ENCODE results near the gene CHD2.

CHD2 gene

DNA sequence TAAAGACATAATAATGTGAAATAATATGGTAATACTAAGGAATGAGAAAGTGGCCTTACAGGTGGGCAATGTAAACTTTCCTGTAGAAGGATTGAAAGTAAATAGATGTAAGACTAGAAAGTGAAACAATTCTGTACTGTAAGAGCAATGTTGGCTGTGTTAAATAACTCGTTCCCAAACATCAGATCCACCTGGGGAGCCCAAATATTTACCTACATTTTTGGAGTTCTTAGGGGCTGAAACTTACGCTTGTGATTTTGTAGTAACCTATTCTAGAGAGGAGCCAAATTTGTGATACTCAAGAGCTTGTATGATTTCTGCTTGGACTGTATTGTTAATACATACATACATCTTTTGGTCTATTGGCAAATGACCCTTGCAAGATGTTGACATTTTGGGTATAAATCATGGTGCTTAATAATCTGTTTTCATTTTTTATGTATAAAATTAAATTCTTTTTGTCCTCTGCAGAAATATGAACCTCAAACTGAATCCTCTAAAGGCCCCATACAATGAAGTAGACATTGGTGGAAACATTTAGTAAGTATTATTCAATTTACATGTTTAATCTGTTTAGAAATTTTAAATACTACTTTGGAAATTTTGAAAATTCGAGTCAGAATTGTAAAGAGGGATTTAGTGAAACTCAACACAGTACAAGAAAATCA, 8.5 kb upstream of the CHD2 start:
- in situ Hi-C loops (cut with MboI; ENCODE audit: low sequenced_read_pairs) = no loop called here
- H3K4me3 ChIP-seq = no peak overlapping the region
- no peaks in the 10 kb centered on the region for H3K27me3 ChIP-seq (ENCODE audit: low read depth)
- peaks cover 81% of the 10 kb centered on the region for H3K36me3 ChIP-seq (replicated peaks)
- no peaks in the 10 kb centered on the region for H3K9me3 ChIP-seq
- H3K4me1 ChIP-seq = peaks cover 13% of the 10 kb centered on the region
- no peak for DNase-seq (ENCODE audit: low spot score in 2 of 2)

- Histone ChIP-seq H3K9me3 (no peaks in the 10 kb centered on the region), H3K36me3 (replicated peaks) (peaks cover 76% of the 10 kb centered on the region), H3K4me3 (no peak overlapping the region), H3K27me3 (ENCODE audit: low read depth) (no peaks in the 10 kb centered on the region), H3K4me1 (peaks cover 9% of the 10 kb centered on the region)
- in situ Hi-C loops (cut with MboI; ENCODE audit: low sequenced_read_pairs) = no loop called here
- DNase-seq (ENCODE audit: low spot score in 2 of 2) = no peak
These were observed 7.9 kb upstream of the CHD2 start for GRCh38 chr15:92892201-92892555.

- no peak for DNase-seq (ENCODE audit: low spot score in 2 of 2)
- in situ Hi-C loops (cut with MboI; ENCODE audit: low sequenced_read_pairs) = no loop called here
- Histone ChIP-seq H3K36me3 (replicated peaks) (peaks cover 75% of the 10 kb centered on the region), H3K4me1 (peaks cover 3% of the 10 kb centered on the region; the same call in 1 of the 2 replicates), H3K4me3 (no peak overlapping the region), H3K9me3 (no peaks in the 10 kb centered on the region), H3K27me3 (ENCODE audit: low read depth) (no peaks in the 10 kb centered on the region)
These were observed 6.9 kb upstream of the CHD2 start for GRCh38 chr15:92893200-92893599.

DNA sequence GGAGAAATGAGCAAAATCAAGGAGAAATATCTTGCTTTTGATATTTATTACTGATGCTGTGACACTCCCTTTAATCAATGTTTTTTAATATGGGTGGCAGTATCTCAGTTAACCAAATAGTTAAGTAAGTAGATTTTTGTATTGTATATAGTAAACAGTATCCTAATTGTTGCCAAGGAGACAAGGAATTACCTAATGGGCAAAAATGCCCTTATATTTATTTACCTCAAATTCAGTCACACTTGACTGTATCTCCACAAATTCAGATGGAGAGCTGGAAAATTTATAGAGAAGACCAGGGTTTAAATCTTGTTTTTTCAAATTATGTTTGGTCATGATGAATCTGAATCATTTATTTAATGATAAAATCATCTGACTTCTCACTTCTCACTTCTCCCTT, 3.6 kb upstream of the CHD2 start:
- Histone ChIP-seq H3K4me3 (no peak overlapping the region), H3K4me1 (peaks cover 3% of the 10 kb centered on the region), H3K27me3 (ENCODE audit: low read depth) (no peaks in the 10 kb centered on the region), H3K9me3 (no peaks in the 10 kb centered on the region), H3K36me3 (replicated peaks) (peaks cover 51% of the 10 kb centered on the region)
- in situ Hi-C loops (cut with MboI; ENCODE audit: low sequenced_read_pairs) = no loop called here
- DNase-seq (ENCODE audit: low spot score in 2 of 2) = no peak

GRCh38 chr15:92897620-92898019, 2.5 kb upstream of the CHD2 start:
- Histone ChIP-seq H3K4me1 (peaks cover 3% of the 10 kb centered on the region), H3K4me3 (no peak overlapping the region), H3K27me3 (ENCODE audit: low read depth) (no peaks in the 10 kb centered on the region), H3K36me3 (replicated peaks) (peaks cover 42% of the 10 kb centered on the region), H3K9me3 (no peaks in the 10 kb centered on the region)
- in situ Hi-C loops (cut with MboI; ENCODE audit: low sequenced_read_pairs) = no loop called here
- DNase-seq (ENCODE audit: low spot score in 2 of 2) = no peak

GRCh38 chr15:92898988-92899582, 1.0 kb upstream of the CHD2 start:
- Histone ChIP-seq H3K36me3 (replicated peaks) (peaks cover 29% of the 10 kb centered on the region), H3K27me3 (ENCODE audit: low read depth) (no peaks in the 10 kb centered on the region), H3K4me1 (peaks cover 3% of the 10 kb centered on the region; the same call in 1 of the 2 replicates), H3K4me3 (no peak overlapping the region), H3K9me3 (no peaks in the 10 kb centered on the region)
- in situ Hi-C loops (cut with MboI; ENCODE audit: low sequenced_read_pairs) = no loop called here
- no peak for DNase-seq (ENCODE audit: low spot score in 2 of 2)

GRCh38 chr15:92899601-92899947, 550 bp upstream of the CHD2 start:
- DNase-seq (ENCODE audit: low spot score in 2 of 2) = no peak
- peaks cover 24% of the 10 kb centered on the region for H3K36me3 ChIP-seq (replicated peaks)

DNA sequence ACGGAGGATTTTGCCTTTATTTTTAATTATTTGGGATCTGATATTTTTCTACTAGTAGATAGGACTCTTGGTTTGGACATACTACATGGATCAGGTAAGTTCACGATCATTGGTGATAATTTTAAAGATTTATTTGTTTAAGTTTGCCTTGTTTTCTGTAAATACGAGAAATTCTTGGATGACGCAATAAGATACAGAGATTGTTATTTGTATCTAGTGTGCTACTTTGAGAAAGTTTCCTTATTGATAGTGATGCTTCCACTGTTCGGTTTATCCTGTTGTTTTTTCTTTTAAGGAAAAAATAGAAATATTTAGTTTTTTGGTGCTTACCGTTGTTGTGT, 577 bp downstream of the CHD2 start:
- in situ Hi-C loops (cut with MboI; ENCODE audit: low sequenced_read_pairs) = no loop called here
- DNase-seq (ENCODE audit: low spot score in 2 of 2) = no peak
- Histone ChIP-seq H3K9me3 (no peaks in the 10 kb centered on the region), H3K27me3 (ENCODE audit: low read depth) (no peaks in the 10 kb centered on the region), H3K4me1 (peaks cover 12% of the 10 kb centered on the region), H3K4me3 (peak overlapping the region; percentile 66), H3K36me3 (replicated peaks) (peaks cover 16% of the 10 kb centered on the region)

More at GRCh38 chr15:92899601-92899947, 550 bp upstream of the CHD2 start:
- Histone ChIP-seq H3K27me3 (ENCODE audit: low read depth) (no peaks in the 10 kb centered on the region), H3K4me3 (peak overlapping the region; percentile 66; the same call in 1 of the 2 replicates), H3K4me1 (peaks cover 3% of the 10 kb centered on the region; the same call in 1 of the 2 replicates), H3K9me3 (no peaks in the 10 kb centered on the region)
- in situ Hi-C loops (cut with MboI; ENCODE audit: low sequenced_read_pairs) = no loop called here

GRCh38 chr15:92901072-92901761, 1.1 kb downstream of the CHD2 start:
- peaks cover 15% of the 10 kb centered on the region for H3K36me3 ChIP-seq (replicated peaks)
- DNase-seq (ENCODE audit: low spot score in 2 of 2) = peak in 1 of 2 experiments; percentile 49
- in situ Hi-C loops (cut with MboI; ENCODE audit: low sequenced_read_pairs) = no loop called here

GRCh38 chr15:92901995-92902394, 1.9 kb downstream of the CHD2 start:
- DNase-seq (ENCODE audit: low spot score in 2 of 2) = peak in 1 of 2 experiments; percentile 8
- no peaks in the 10 kb centered on the region for H3K27me3 ChIP-seq (ENCODE audit: low read depth)
- in situ Hi-C loops (cut with MboI; ENCODE audit: low sequenced_read_pairs) = no loop called here
- peak overlapping the region; percentile 66 for H3K4me3 ChIP-seq
- no peaks in the 10 kb centered on the region for H3K9me3 ChIP-seq
- H3K36me3 ChIP-seq (replicated peaks) = peaks cover 15% of the 10 kb centered on the region
- peaks cover 23% of the 10 kb centered on the region for H3K4me1 ChIP-seq

More at GRCh38 chr15:92901072-92901761, 1.1 kb downstream of the CHD2 start:
- Histone ChIP-seq H3K4me1 (peaks cover 17% of the 10 kb centered on the region), H3K4me3 (peak overlapping the region; percentile 66), H3K27me3 (ENCODE audit: low read depth) (no peaks in the 10 kb centered on the region), H3K9me3 (no peaks in the 10 kb centered on the region)

DNA sequence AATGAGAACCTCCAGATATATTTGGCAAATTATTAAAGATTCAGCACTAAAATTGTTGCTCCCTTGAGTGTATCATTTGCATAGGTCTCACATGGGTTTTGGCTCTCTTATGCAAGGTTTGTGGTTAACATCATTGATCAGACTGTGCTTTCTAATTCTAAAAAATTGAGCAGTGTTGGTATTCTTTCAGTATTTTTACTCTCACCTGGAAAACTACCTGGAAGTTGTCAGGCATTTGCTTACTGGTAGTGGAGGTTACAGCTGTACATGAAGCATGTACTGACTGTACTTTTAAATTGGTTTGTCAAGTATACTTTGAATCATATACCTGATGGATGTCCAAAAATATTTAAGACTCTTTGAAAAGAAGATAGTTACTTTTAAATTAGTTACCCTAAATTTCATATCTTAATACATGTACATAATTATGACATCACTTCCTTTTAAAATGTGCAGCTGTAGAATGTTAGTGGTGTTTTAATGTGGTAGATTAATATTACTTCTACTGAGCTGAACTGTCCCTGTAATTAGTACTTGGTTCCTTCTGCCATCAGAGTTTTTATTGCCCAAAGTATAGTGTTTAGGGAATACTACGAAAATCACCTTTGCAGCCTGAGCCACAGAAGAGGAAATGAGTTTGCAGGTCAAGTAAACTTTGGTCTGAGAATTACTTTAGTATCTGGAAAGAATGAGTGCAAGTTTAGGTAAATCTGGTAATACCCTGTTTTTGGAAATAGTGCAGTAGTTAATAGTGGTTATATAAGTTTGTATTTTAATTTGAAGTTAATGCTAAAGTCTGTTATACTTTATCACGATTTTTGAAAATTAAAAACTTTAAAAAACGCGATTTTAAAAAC, 2.8 kb downstream of the CHD2 start:
- no peak for DNase-seq (ENCODE audit: low spot score in 2 of 2)
- in situ Hi-C loops (cut with MboI; ENCODE audit: low sequenced_read_pairs) = no loop called here
- Histone ChIP-seq H3K9me3 (no peaks in the 10 kb centered on the region), H3K36me3 (replicated peaks) (peaks cover 8% of the 10 kb centered on the region), H3K4me1 (peaks cover 32% of the 10 kb centered on the region), H3K4me3 (peak overlapping the region; percentile 66), H3K27me3 (ENCODE audit: low read depth) (no peaks in the 10 kb centered on the region)

- Histone ChIP-seq H3K27me3 (ENCODE audit: low read depth) (no peaks in the 10 kb centered on the region), H3K4me3 (peak overlapping the region; percentile 66), H3K9me3 (no peaks in the 10 kb centered on the region), H3K4me1 (peaks cover 38% of the 10 kb centered on the region), H3K36me3 (replicated peaks) (peaks cover 5% of the 10 kb centered on the region)
- in situ Hi-C loops (cut with MboI; ENCODE audit: low sequenced_read_pairs) = no loop called here
- DNase-seq (ENCODE audit: low spot score in 2 of 2) = peak in 1 of 2 experiments; percentile 58
These were observed 3.5 kb downstream of the CHD2 start for GRCh38 chr15:92903631-92903965.

DNA sequence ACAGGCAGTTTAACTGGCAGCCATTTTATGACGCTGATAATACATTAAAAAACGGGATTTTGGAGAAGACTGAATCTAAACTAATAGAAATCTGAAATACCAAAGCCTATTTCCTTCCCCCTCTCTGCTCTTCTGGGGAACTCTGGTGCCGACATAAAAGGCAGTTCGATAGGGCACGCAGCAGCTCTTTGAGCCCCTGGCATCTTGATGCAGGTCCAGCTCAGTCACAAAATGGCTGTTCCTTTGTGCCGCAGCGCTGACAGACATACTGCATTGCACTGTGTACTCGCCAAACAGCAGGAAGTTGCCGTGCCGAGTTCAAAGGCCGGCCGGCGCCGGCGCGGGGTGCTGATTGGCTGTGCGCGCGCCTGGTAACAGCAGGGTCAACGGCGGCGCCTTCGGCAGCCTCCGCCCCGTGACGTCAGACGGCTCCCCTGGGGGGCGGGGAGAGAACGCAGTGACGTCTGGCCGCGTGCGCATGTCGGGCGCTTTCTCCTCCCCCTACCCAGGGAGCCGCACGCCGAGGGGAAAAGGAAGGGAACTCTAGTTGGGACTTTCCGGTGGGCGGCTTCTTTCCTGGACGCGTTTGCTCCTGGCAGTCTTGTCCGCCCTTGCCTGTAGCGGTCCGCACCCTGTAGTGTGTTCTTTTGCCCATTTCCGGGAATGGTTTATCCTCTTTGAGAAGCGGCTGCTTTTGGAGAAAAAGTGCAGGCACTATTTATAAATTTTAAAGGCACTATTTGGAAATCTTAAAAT, 4.0 kb downstream of the CHD2 start:
- Histone ChIP-seq H3K4me1 (peaks cover 43% of the 10 kb centered on the region), H3K9me3 (no peaks in the 10 kb centered on the region), H3K4me3 (peak overlapping the region; percentile 66), H3K36me3 (replicated peaks) (peaks cover 5% of the 10 kb centered on the region), H3K27me3 (ENCODE audit: low read depth) (no peaks in the 10 kb centered on the region)
- peak; percentile 97 to 98 for DNase-seq (ENCODE audit: low spot score in 2 of 2)
- in situ Hi-C loops (cut with MboI; ENCODE audit: low sequenced_read_pairs) = no loop called here
